ENCODE measurements around the gene ADARB2.
"Not testable (repeated sequence)": the region's sequence is repeated elsewhere in the genome, so short reads cannot be mapped to it uniquely, and the experiment has no call there.

The ADARB2 gene

GRCh38 chr10:1401071-1401965 is 336.0 kb downstream of the ADARB2 start:
- no peak for DNase-seq

- DNase-seq, result no peak
Measured at GRCh38 chr10:1400101-1401070, 336.9 kb downstream of the ADARB2 start.

GRCh38 chr10:1399431-1400100 is 337.8 kb downstream of the ADARB2 start:
- no peak for DNase-seq

- no peak for DNase-seq
Measured at GRCh38 chr10:1398626-1399410, 338.5 kb downstream of the ADARB2 start.

- DNase-seq, result not testable (repeated sequence)
Measured at GRCh38 chr10:1398116-1398515, 339.2 kb downstream of the ADARB2 start.

- no peak for DNase-seq
Measured at GRCh38 chr10:1396297-1396635, 341.1 kb downstream of the ADARB2 start.

GRCh38 chr10:1395481-1396296 is 341.6 kb downstream of the ADARB2 start:
- DNase-seq, result no peak

- no peak for DNase-seq
Measured at GRCh38 chr10:1395025-1395480, 342.3 kb downstream of the ADARB2 start.

GRCh38 chr10:1394155-1394912 is 343.0 kb downstream of the ADARB2 start:
- no peak for DNase-seq

GRCh38 chr10:1393481-1393880 is 343.8 kb downstream of the ADARB2 start:
- no peak for DNase-seq

GRCh38 chr10:1392127-1392526 is 345.2 kb downstream of the ADARB2 start:
- no peak for DNase-seq

GRCh38 chr10:1390200-1390599 is 347.1 kb downstream of the ADARB2 start:
- no peak for DNase-seq

GRCh38 chr10:1384026-1384425 is 353.3 kb downstream of the ADARB2 start:
- DNase-seq, result no peak

GRCh38 chr10:1382711-1383110 is 354.6 kb downstream of the ADARB2 start:
- DNase-seq, result no peak

- DNase-seq, result no peak
Measured at GRCh38 chr10:1381339-1381738, 356.0 kb downstream of the ADARB2 start.

GRCh38 chr10:1380088-1380671 is 357.1 kb downstream of the ADARB2 start:
- no peak for DNase-seq

- no peak for DNase-seq
Measured at GRCh38 chr10:1379601-1380000, 357.7 kb downstream of the ADARB2 start.

- no peak for DNase-seq
Measured at GRCh38 chr10:1378473-1378872, 358.9 kb downstream of the ADARB2 start.

GRCh38 chr10:1377740-1378397 is 359.5 kb downstream of the ADARB2 start:
- no peak for DNase-seq

GRCh38 chr10:1377231-1377630 is 360.1 kb downstream of the ADARB2 start:
- no peak for DNase-seq
